WERI-Rb-1 (cell line): ENCODE measurements around the gene SCUBE1.
"Not testable (repeated sequence)": the region's sequence is repeated elsewhere in the genome, so short reads cannot be mapped to it uniquely, and the experiment has no call there.

ENCODE experiments used
- DNase-seq: peaks from one replicate; pipeline ENCODE4 v3.0.0-alpha.2; 2020
- H3K27ac ChIP-seq: fragments of 250-450 bp; sonication (Bioruptor Pico); 2 replicates; pipeline ENCODE4 v1.5.1; 2020; ENCODE audit warnings: mild to moderate bottlenecking, moderate library complexity
- H3K27me3 ChIP-seq: fragments of 250-450 bp; sonication (Bioruptor Pico); 2 replicates; pipeline ENCODE4 v1.5.1; 2021; ENCODE audit warnings: mild to moderate bottlenecking, low read depth, moderate library complexity; ENCODE audit not compliant: insufficient read depth, severe bottlenecking
- H3K36me3 ChIP-seq: fragments of 250-450 bp; sonication (Bioruptor Pico); 2 replicates; pipeline ENCODE4 v1.5.1; 2020; ENCODE audit warnings: mild to moderate bottlenecking, moderate library complexity
- H3K4me3 ChIP-seq: 2 replicates; pipeline ENCODE4 v1.5.1; 2011; ENCODE audit warnings: low read depth, mild to moderate bottlenecking, control low read depth, low read length
- H3K9me3 ChIP-seq: fragments of 250-450 bp; sonication (Bioruptor Pico); 2 replicates; pipeline ENCODE4 v1.5.1; 2021; ENCODE audit warnings: mild to moderate bottlenecking, moderate library complexity; ENCODE audit not compliant: severe bottlenecking
- CTCF ChIP-seq: IDR thresholded peaks from 2 replicates; pipeline ENCODE4 v1.5.1; 2011; ENCODE audit warnings: low read depth, mild to moderate bottlenecking, control low read depth, inconsistent platforms, low read length

SCUBE1 gene

GRCh38 chr22:43289531-43289963 lies 53.6 kb downstream of the SCUBE1 start:
- TF ChIP-seq CTCF, result no peak
- H3K36me3 ChIP-seq, result no peaks in the 10 kb centered on the region
- no peak for DNase-seq
- H3K27me3 ChIP-seq, result no peaks in the 10 kb centered on the region
- H3K9me3 ChIP-seq, result no peaks in the 10 kb centered on the region
- no peak overlapping the region for H3K4me3 ChIP-seq
- no peak overlapping the region for H3K27ac ChIP-seq

- TF ChIP-seq CTCF, result no peak
- Histone ChIP-seq H3K27ac (no peak overlapping the region), H3K4me3 (no peak overlapping the region), H3K27me3 (no peaks in the 10 kb centered on the region), H3K36me3 (no peaks in the 10 kb centered on the region), H3K9me3 (no peaks in the 10 kb centered on the region)
- no peak for DNase-seq
Measured at GRCh38 chr22:43288807-43289420, 54.3 kb downstream of the SCUBE1 start.

GRCh38 chr22:43288378-43288777 lies 54.8 kb downstream of the SCUBE1 start:
- no peak for DNase-seq
- no peaks in the 10 kb centered on the region for H3K36me3 ChIP-seq
- H3K9me3 ChIP-seq, result no peaks in the 10 kb centered on the region
- H3K27me3 ChIP-seq, result no peaks in the 10 kb centered on the region
- TF ChIP-seq CTCF, result no peak
- no peak overlapping the region for H3K27ac ChIP-seq
- H3K4me3 ChIP-seq, result no peak overlapping the region

GRCh38 chr22:43287441-43287840 lies 55.7 kb downstream of the SCUBE1 start:
- Histone ChIP-seq H3K36me3 (no peaks in the 10 kb centered on the region), H3K9me3 (no peaks in the 10 kb centered on the region), H3K27ac (peak overlapping the region; percentile 25; the same call in 1 of the 2 replicates), H3K27me3 (no peaks in the 10 kb centered on the region), H3K4me3 (no peak overlapping the region)
- no peak for DNase-seq
- no peak for TF ChIP-seq CTCF

- Histone ChIP-seq H3K4me3 (no peak overlapping the region), H3K9me3 (no peaks in the 10 kb centered on the region), H3K27me3 (no peaks in the 10 kb centered on the region), H3K36me3 (no peaks in the 10 kb centered on the region), H3K27ac (no peak overlapping the region)
- DNase-seq, result no peak
- no peak for TF ChIP-seq CTCF
Measured at GRCh38 chr22:43281394-43281793, 61.8 kb downstream of the SCUBE1 start.

- not testable (repeated sequence) for H3K4me3 ChIP-seq, H3K27ac ChIP-seq, H3K36me3 ChIP-seq, H3K9me3 ChIP-seq, H3K27me3 ChIP-seq, DNase-seq
Measured at GRCh38 chr22:43280523-43280886, 62.7 kb downstream of the SCUBE1 start.
